Hepatocyte (in vitro differentiated cells): ENCODE measurements around the gene CDK3. TPM values are rescaled to one million over a fixed set of nuclear protein-coding genes. Genes with fewer than 3 reads are reported as not detected.
A peak's percentile ranks its signal among the peaks of the same experiment; 100 is the strongest.

Experiments
- DNase-seq: peaks from one replicate; pipeline ENCODE4 v3.0.0-alpha.2; 2016; ENCODE audit warnings: low spot score
- H2AFZ ChIP-seq: fragments of 200-600 bp; sonication (generic); 2 replicates; pipeline ENCODE4 v1.6.0; 2016; ENCODE audit warnings: antibody characterized with exemption, mild to moderate bottlenecking
- H3K27ac ChIP-seq: fragments of 200-600 bp; sonication (generic); 2 replicates; pipeline ENCODE4 v1.5.1; 2016; ENCODE audit warnings: mild to moderate bottlenecking
- H3K27me3 ChIP-seq: fragments of 200-600 bp; sonication (generic); 2 replicates; pipeline ENCODE4 v1.6.1; 2016
- H3K36me3 ChIP-seq: fragments of 200-600 bp; sonication (generic); replicated peaks from 2 replicates; pipeline ENCODE4 v1.5.1; 2016; ENCODE audit warnings: low read depth; ENCODE audit not compliant: insufficient read depth
- H3K4me1 ChIP-seq: fragments of 200-600 bp; sonication (generic); 2 replicates; pipeline ENCODE4 v1.5.1; 2016; ENCODE audit warnings: mild to moderate bottlenecking, moderate library complexity; ENCODE audit not compliant: insufficient read depth
- H3K4me2 ChIP-seq: fragments of 200-600 bp; sonication (generic); 2 replicates; pipeline ENCODE4 v1.6.0; 2016
- H3K4me3 ChIP-seq: fragments of 200-600 bp; sonication (generic); 2 replicates; pipeline ENCODE4 v1.5.1; 2016; ENCODE audit warnings: mild to moderate bottlenecking
- H3K79me2 ChIP-seq: fragments of 200-600 bp; sonication (generic); 2 replicates; pipeline ENCODE4 v1.6.0; 2017; ENCODE audit warnings: mild to moderate bottlenecking
- H3K9me2 ChIP-seq: fragments of 200-600 bp; sonication (generic); replicated peaks from 2 replicates; pipeline ENCODE4 v1.6.0; 2017; ENCODE audit warnings: mild to moderate bottlenecking; ENCODE audit not compliant: insufficient read depth
- H3K9me3 ChIP-seq: fragments of 200-600 bp; sonication (generic); 2 replicates; pipeline ENCODE4 v1.5.1; 2016; ENCODE audit warnings: low read depth, mild to moderate bottlenecking
- H4K20me1 ChIP-seq: fragments of 200-600 bp; sonication (generic); 2 replicates; pipeline ENCODE4 v1.6.0; 2016; ENCODE audit warnings: mild to moderate bottlenecking; ENCODE audit not compliant: insufficient read depth, poor library complexity, severe bottlenecking
- EZH2 ChIP-seq: fragments of 200-600 bp; sonication (generic); IDR thresholded peaks from 2 replicates; pipeline ENCODE4 v1.6.1; 2016; ENCODE audit warnings: antibody characterized with exemption, mild to moderate bottlenecking, borderline replicate concordance
- EZH2phosphoT487 ChIP-seq: fragments of 200-600 bp; sonication (generic); IDR thresholded peaks from one replicate; pipeline ENCODE4 v1.6.1; 2018; ENCODE audit warnings: antibody characterized with exemption, mild to moderate bottlenecking, low read depth, moderate library complexity; ENCODE audit not compliant: unreplicated experiment, severe bottlenecking
- WGBS: methylation state at CpG from one replicate; pipeline ENCODE4 v1.1.6; 2016; ENCODE audit warnings: low lambda C conversion rate; ENCODE audit errors: missing lambda C conversion rate; 5-methylcytosine and 5-hydroxymethylcytosine counted together
- polyA plus RNA-seq: library from polyadenylated mRNA; unstranded; fragments of >200 nt; fragmentation: Nextera tagmentation; extraction: Ambion mirVana; gene quantifications from 2 replicates; pipeline ENCODE4 v1.2.1, GENCODE V29; 2016
- total RNA-seq: library from RNA; depleted of rRNA; stranded (reverse); fragments of >200 nt; gene quantifications from 2 replicates; pipeline ENCODE4 v1.2.3, GENCODE V29; 2014
- TF ChIP-seq, protein P1 (sequence below): fragments of 200-600 bp; sonication (generic); IDR thresholded peaks from 2 replicates; pipeline ENCODE4 v1.5.1; 2016; ENCODE audit warnings: antibody characterized with exemption, mild to moderate bottlenecking; ENCODE audit not compliant: poor library complexity

Gene CDK3
- total and polyA plus RNA-seq, 2 experiments from 2014 or later: 7.8 to 10.6 TPM

- Histone ChIP-seq H3K79me2 (peaks cover 55% of the 10 kb centered on the region), H3K4me1 (peaks cover 46% of the 10 kb centered on the region), H3K36me3 (no peaks in the 10 kb centered on the region), H3K27ac (peak overlapping the region; percentile 97), H3K9me3 (no peaks in the 10 kb centered on the region), H3K4me2 (peak overlapping the region; percentile 83), H3K27me3 (no peaks in the 10 kb centered on the region), H3K9me2 (no peaks in the 10 kb centered on the region), H3K4me3 (no peak overlapping the region), H4K20me1 (peaks cover 6% of the 10 kb centered on the region), H2AFZ (no peak overlapping the region)
- WGBS: 95% methylated on average over 7 of the region's 7 CpGs
- no peak for TF ChIP-seq EZH2
- no peak for DNase-seq
These were observed 19.5 kb upstream of the CDK3 start for GRCh38 chr17:75981019-75981615.

- Histone ChIP-seq H2AFZ (no peak overlapping the region), H3K9me2 (no peaks in the 10 kb centered on the region), H3K27ac (peak overlapping the region; percentile 97), H3K36me3 (no peaks in the 10 kb centered on the region), H3K4me1 (peaks cover 32% of the 10 kb centered on the region), H3K79me2 (peaks cover 32% of the 10 kb centered on the region), H3K4me3 (no peak overlapping the region), H3K4me2 (peak overlapping the region; percentile 23), H3K9me3 (no peaks in the 10 kb centered on the region), H4K20me1 (no peaks in the 10 kb centered on the region), H3K27me3 (no peaks in the 10 kb centered on the region)
- TF ChIP-seq EZH2phosphoT487 (no peak), EZH2 (no peak)
- TF ChIP-seq, protein P1, sequence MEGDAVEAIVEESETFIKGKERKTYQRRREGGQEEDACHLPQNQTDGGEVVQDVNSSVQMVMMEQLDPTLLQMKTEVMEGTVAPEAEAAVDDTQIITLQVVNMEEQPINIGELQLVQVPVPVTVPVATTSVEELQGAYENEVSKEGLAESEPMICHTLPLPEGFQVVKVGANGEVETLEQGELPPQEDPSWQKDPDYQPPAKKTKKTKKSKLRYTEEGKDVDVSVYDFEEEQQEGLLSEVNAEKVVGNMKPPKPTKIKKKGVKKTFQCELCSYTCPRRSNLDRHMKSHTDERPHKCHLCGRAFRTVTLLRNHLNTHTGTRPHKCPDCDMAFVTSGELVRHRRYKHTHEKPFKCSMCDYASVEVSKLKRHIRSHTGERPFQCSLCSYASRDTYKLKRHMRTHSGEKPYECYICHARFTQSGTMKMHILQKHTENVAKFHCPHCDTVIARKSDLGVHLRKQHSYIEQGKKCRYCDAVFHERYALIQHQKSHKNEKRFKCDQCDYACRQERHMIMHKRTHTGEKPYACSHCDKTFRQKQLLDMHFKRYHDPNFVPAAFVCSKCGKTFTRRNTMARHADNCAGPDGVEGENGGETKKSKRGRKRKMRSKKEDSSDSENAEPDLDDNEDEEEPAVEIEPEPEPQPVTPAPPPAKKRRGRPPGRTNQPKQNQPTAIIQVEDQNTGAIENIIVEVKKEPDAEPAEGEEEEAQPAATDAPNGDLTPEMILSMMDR: no peak
- DNase-seq: no peak
- WGBS: 32% methylated on average over 6 of the region's 6 CpGs
These were observed 17.0 kb upstream of the CDK3 start for GRCh38 chr17:75983501-75984181.

DNA sequence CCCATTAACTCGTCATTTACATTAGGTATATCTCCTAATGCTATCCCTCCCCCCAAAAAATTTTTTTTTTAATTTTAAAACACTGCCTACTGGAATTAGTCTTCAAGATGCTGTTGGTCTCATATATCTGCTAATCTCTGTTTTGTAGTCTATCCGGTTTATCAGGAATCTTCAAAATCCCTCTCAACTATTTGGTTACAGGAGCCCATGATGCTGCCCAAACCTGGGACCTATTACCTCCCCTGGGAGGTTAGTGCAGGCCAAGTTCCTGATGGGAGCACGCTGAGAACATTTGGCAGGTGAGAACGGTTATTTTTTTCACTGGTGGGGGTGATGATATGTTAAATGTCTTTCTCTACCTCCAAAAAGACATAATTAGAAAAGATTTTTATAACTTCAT, 14.7 kb upstream of the CDK3 start:
- Histone ChIP-seq H3K4me3 (no peak overlapping the region), H3K9me3 (no peaks in the 10 kb centered on the region), H3K27ac (no peak overlapping the region), H3K4me2 (no peak overlapping the region), H2AFZ (no peak overlapping the region), H4K20me1 (no peaks in the 10 kb centered on the region), H3K9me2 (no peaks in the 10 kb centered on the region), H3K79me2 (peaks cover 23% of the 10 kb centered on the region), H3K4me1 (peaks cover 21% of the 10 kb centered on the region), H3K27me3 (no peaks in the 10 kb centered on the region), H3K36me3 (no peaks in the 10 kb centered on the region)
- WGBS: 88% methylated on average over 4 of the region's 4 CpGs
- TF ChIP-seq, protein P1: no peak
- DNase-seq: no peak

DNA sequence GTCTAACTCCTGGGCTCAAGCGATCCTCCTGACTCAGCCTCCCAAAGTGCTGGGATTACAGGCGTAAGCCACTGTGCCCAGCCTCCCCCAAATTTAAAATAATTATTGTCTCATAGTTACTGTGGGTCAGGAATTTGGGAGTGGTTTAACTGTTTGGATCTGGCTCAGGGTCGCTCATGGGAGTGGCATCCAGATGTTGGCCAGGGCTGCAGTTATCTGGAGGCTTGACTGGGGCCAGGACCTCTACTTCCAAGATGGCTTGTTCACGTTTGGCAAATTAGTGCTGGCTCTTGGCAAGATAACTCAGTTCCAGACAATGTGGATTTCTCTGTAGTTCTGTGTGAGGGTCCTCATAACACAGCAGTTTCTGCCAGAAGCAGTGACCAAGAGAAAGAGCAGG, 13.6 kb upstream of the CDK3 start:
- no peaks in the 10 kb centered on the region for H3K9me3 ChIP-seq
- H3K4me1 ChIP-seq: peaks cover 11% of the 10 kb centered on the region
- no peak overlapping the region for H3K4me3 ChIP-seq
- no peaks in the 10 kb centered on the region for H4K20me1 ChIP-seq
- H3K4me2 ChIP-seq: no peak overlapping the region
- TF ChIP-seq, protein P1: no peak
- TF ChIP-seq EZH2phosphoT487 (no peak), EZH2 (no peak)
- H2AFZ ChIP-seq: no peak overlapping the region
- no peaks in the 10 kb centered on the region for H3K9me2 ChIP-seq
- no peaks in the 10 kb centered on the region for H3K27me3 ChIP-seq
- H3K79me2 ChIP-seq: peaks cover 16% of the 10 kb centered on the region
- WGBS: 84% methylated on average over 4 of the region's 4 CpGs
- no peaks in the 10 kb centered on the region for H3K36me3 ChIP-seq
- DNase-seq: no peak
- no peak overlapping the region for H3K27ac ChIP-seq
